ENCODE results near the gene KIF13A. TPM values are rescaled to one million over a fixed set of nuclear protein-coding genes. Genes with fewer than 3 reads are reported as not detected.
"Not testable (repeated sequence)": the region's sequence is repeated elsewhere in the genome, so short reads cannot be mapped to it uniquely, and the experiment has no call there.

KIF13A gene
- total RNA-seq, 2 donors from 2014 or later: 74.6 to 110 TPM

- intact Hi-C loops (cut with DNase I): no loop called here
- DNase-seq (ENCODE audit: low spot score): no peak
These were observed 144.3 kb downstream of the KIF13A start for GRCh38 chr6:17842934-17843821.

GRCh38 chr6:17842014-17842776 lies 145.2 kb downstream of the KIF13A start:
- no peak for DNase-seq (ENCODE audit: low spot score)
- intact Hi-C loops (cut with DNase I): no loop called here

DNA sequence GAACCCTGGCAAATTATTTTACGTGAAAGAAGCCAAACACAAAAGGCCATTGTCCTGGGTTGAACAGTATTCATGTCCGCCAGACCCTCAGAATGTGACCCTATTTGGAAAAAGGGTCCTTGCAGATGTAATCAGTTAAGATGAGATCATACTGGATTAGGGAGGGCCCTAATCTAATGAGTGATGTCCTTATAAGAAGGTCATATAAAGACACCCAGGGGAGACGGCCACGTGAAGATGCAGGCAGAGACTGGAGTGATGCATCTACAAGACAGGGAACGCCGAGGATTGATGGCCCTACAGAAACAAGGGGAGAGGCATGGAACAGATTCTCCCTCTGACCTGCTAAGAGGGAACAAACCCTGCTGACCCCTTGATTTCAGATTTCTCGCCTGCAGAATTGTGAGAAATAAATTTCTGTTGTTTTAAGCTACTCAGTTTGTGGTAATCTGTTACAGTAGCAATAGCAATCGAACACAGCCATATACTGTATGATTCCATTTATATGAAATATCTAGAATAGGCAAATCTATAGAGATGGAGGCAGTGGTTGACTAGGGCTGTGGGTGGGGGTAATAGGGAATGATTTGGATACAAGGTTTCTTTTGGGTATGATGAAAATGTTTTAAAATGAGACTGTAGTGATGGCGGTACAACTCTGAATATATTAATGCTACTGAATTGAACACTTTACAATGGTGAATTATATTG lies 147.8 kb downstream of the KIF13A start:
- intact Hi-C loops (cut with DNase I): loop anchor here in 1 of 2 donors (10.0 kb wide), 1 partner anchor 285 kb away; the partner anchor contains the start of gene NHLRC1

GRCh38 chr6:17836293-17836692 lies 151.1 kb downstream of the KIF13A start:
- no peak for DNase-seq (ENCODE audit: low spot score)
- intact Hi-C loops (cut with DNase I): loop anchor here in 1 of 2 donors (10.0 kb wide), 1 partner anchor 289 kb away; the partner anchor contains the start of gene NHLRC1

More for the DNA sequence above, 147.8 kb downstream of the KIF13A start:
- DNase-seq (ENCODE audit: low spot score): no peak

DNA sequence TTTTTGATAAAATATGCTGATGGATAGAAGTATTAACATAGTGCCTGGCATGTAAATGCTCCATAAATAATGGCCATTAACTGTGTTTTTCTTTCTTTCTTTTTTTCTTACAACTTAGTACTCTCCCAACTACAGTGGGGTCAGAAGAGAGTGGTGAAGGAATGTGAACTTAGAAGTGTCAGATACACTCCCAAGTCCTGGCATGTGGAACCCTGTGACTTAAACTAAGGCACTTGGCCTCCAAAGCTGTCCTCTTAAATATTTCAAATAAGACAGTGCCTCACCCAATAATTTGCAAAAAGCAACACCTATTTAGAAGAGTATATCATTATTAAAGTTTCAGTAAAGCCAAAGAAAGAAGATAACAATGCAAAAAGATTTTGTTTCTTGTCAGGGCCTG lies 151.7 kb downstream of the KIF13A start:
- intact Hi-C loops (cut with DNase I): loop anchor here in 1 of 2 donors (10.0 kb wide), 1 partner anchor 289 kb away; the partner anchor contains the start of gene NHLRC1

DNA sequence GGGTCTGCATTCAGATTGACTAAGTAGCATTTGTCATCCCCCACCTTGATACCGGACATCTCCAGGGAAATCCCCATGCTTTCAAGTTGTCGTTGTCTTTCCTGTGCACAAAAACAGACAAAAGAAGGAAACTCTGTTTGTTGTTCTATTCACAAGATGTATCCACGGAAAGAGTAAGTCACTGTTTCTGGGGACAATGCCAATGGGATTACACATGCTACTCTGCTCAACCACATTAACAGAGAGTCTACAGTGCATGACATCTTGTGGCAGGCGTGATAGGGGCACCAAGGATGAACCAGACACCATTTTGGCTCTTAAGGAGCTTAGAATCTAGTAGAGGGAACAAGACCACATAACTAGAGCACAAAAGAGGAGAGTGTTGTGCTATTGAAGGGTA lies 156.3 kb downstream of the KIF13A start:
- intact Hi-C loops (cut with DNase I): loop anchor here in 1 of 2 donors (10.0 kb wide), 1 partner anchor 294 kb away; the partner anchor contains the start of gene NHLRC1
- DNase-seq (ENCODE audit: low spot score): no peak

More for the DNA sequence above, 151.7 kb downstream of the KIF13A start:
- no peak for DNase-seq (ENCODE audit: low spot score)

GRCh38 chr6:17829905-17830304 lies 157.5 kb downstream of the KIF13A start:
- intact Hi-C loops (cut with DNase I): loop anchor here in 1 of 2 donors (10.0 kb wide), 1 partner anchor 295 kb away; the partner anchor contains the start of gene NHLRC1
- no peak for DNase-seq (ENCODE audit: low spot score)

GRCh38 chr6:17828149-17828548 lies 159.3 kb downstream of the KIF13A start:
- intact Hi-C loops (cut with DNase I): no loop called here
- DNase-seq (ENCODE audit: low spot score): no peak

DNA sequence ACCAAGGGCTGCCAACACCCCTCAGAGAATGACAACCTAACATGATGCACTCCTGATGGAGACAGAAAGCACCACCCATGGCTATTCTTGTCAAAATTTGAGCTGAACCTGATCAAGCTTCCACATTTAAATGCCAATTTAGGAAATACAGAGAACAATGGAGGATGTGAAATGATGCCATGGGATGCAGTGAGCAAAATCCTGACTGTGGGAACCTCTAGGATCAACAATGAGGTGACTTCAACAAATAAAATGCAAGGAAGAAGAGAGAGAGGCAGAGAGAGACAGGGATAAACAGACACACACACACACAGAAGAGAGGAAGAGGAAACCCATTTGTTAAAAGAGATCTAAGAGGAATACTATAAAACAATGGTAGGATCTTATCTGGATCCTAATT lies 161.1 kb downstream of the KIF13A start:
- no peak for DNase-seq (ENCODE audit: low spot score)
- intact Hi-C loops (cut with DNase I): no loop called here

GRCh38 chr6:17820055-17820454 lies 167.4 kb downstream of the KIF13A start:
- no peak for DNase-seq (ENCODE audit: low spot score)
- intact Hi-C loops (cut with DNase I): no loop called here

GRCh38 chr6:17817763-17818162 lies 169.7 kb downstream of the KIF13A start:
- no peak for DNase-seq (ENCODE audit: low spot score)
- intact Hi-C loops (cut with DNase I): loop anchor here in 1 of 2 donors (10.0 kb wide), 1 partner anchor 307 kb away; the partner anchor contains the start of gene NHLRC1

DNA sequence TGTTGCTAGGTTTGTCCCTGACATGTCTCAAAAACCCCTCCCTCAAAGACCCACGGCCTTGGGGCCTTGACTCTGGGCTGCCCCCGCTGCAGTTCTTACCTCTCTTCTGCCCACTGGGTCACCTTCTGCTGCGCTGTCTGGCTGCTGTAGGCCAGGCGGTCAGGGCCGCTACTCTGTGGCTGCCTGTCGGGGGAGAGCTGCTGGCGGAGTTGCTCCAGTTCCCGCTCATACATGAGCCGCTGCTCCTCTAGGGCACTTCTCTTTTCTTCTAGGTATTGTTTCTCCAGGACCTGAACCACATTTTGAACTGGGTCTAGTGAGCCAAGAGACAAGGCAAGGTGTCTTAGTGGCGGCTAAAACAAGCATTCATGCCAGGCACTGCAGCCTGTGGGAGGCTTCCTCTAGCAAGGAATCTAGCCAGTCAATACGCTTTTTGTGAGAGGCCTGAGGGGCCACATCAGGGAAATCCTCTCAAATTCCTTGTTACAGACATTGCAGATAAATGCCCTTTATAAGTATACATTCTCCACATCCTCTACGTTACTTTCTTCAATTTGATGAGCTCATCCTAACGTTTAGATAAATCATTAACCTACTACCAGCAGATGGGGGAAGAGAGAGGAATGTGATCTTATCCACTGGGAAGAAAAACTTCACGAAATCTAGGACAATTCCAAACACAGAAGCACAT lies 170.4 kb downstream of the KIF13A start:
- intact Hi-C loops (cut with DNase I): loop anchor here in 1 of 2 donors (10.0 kb wide), 1 partner anchor 308 kb away; the partner anchor contains the start of gene NHLRC1
- DNase-seq (ENCODE audit: low spot score): no peak

DNA sequence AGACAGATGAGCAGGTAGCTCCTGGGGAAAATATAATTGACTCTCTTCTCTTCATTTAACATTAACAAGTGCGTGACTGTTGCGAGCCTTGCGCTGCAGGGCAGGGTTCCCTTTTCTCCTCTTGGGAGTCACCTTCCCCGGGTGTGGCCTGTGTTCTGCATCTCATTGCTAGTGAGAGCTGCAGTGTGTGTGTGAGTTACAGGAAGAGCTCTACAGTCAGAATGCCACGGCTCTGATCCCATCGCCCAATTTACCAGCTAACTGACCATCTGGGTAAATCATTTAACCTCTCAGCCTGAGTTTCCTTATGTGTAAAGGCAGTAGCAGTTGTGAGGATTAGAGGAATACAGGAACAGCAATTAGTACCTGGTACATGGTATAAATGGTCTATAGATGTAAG lies 173.9 kb downstream of the KIF13A start:
- no peak for DNase-seq (ENCODE audit: low spot score)
- intact Hi-C loops (cut with DNase I): loop anchor here in 1 of 2 donors (10.0 kb wide), 1 partner anchor 311 kb away; the partner anchor contains the start of gene NHLRC1

- no peak for DNase-seq (ENCODE audit: low spot score)
- intact Hi-C loops (cut with DNase I): loop anchor here in 1 of 2 donors (10.0 kb wide), 1 partner anchor 312 kb away; the partner anchor contains the start of gene NHLRC1
These were observed 175.1 kb downstream of the KIF13A start for GRCh38 chr6:17812311-17812710.

GRCh38 chr6:17808609-17809008 lies 178.8 kb downstream of the KIF13A start:
- intact Hi-C loops (cut with DNase I): loop anchor here in 1 of 2 donors (10.0 kb wide), 1 partner anchor 654 kb away; no protein-coding TSS in a partner anchor
- no peak for DNase-seq (ENCODE audit: low spot score)

DNA sequence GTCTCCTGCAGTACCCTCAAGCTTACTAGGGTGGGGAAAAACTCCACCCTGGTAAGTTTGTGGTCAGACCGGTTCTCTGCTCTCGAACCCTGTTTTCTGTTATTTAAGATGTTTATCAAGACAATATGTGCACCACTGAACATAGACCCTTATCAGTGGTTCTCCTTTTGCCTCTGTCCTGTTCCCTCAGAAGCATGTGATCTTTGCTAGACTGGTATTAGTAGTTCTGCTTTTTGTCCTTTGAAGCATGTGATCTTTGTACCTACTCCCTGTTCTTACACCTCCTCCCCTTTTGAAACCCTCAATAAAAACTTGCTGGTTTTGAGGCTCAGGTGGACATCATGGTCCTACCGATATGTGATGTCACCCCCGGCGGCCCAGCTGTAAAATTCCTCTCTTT lies 180.0 kb downstream of the KIF13A start:
- intact Hi-C loops (cut with DNase I): loop anchor here in 1 of 2 donors (10.0 kb wide), 1 partner anchor 653 kb away; no protein-coding TSS in a partner anchor
- DNase-seq (ENCODE audit: low spot score): not testable (repeated sequence)

DNA sequence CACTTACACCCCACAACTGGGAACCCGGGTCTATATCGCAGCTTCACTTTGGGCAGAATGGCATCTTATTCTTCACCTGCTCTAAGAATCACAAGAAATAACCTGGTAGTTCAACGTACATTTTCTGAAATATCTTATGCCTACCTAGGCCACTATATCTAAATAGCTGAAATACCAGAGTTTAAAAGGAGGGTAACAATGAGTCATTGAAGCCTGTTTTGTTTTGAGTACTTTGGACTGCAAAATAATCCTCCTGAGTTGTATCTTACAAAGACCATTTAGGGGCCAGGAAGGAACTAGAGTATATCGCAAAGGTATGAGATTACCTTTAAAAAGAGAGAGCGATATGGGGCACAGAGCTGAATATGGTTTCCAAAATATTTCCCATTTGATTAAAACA lies 184.0 kb downstream of the KIF13A start:
- intact Hi-C loops (cut with DNase I): loop anchor here in 1 of 2 donors (10.0 kb wide), 1 partner anchor 649 kb away; no protein-coding TSS in a partner anchor
- DNase-seq (ENCODE audit: low spot score): no peak

Data from posterior vena cava (tissue), 2 donors.